Left cardiac atrium (tissue), 4 donors: Measurements from ENCODE around the gene OGDH. TPM values are rescaled to one million over a fixed set of nuclear protein-coding genes. Genes with fewer than 3 reads are reported as not detected.

Source experiments
- ATAC-seq, 2 donors: fragments of 200-7000 bp; cut with Tn5 transposase; one replicate each; pipeline ENCODE4 v1.9.1; 2020; ENCODE audit warnings: mild to moderate bottlenecking in 2 of 2, moderate library complexity in 2 of 2
- DNase-seq: peaks from one replicate; pipeline ENCODE4 v3.0.0-alpha.2; 2020
- intact Hi-C, 2 donors: fragments of 100-400 bp; cut with DNase I; formaldehyde crosslinking; loops; one replicate each; pipeline versions ENCODE4 v1.14.1 to v1.15.1; 2022 to 2023
- total RNA-seq, 2 donors: library from RNA; stranded (reverse); fragmentation: NEBNext Ultra II Directional; extraction: Animal tissue kit (Norgen Biotek cat#: 25700); gene quantifications; one replicate each; pipeline ENCODE4 v1.2.1, GENCODE V29; 2021
- donor health status: DM: no; HTN: yes; CAD: no.
- donor health status: DM: no; HTN: yes; CAD: no; lungs with severe emphysema.
- donor health status: DM: yes; HTN: yes; CAD: no.
- donor health status: Dilated cardiomyopathy.

OGDH gene
- total RNA-seq, 2 donors from 2014 or later: 343 to 358 TPM

- no peak for ATAC-seq
- no peak for DNase-seq
- intact Hi-C loops: loop anchor here in 1 of 2 donors (5.0 to 10.0 kb wide), 2 partner anchors 43 to 156 kb away; no protein-coding TSS in a partner anchor
Observed at GRCh38 chr7:44608916-44609648, 2.7 kb downstream of the OGDH start.

- DNase-seq (no peak), ATAC-seq (no peak)
- intact Hi-C loops: loop anchor here in 1 of 2 donors (5.0 to 10.0 kb wide), 2 partner anchors 42 to 155 kb away; no protein-coding TSS in a partner anchor
Observed at GRCh38 chr7:44609829-44610228, 3.4 kb downstream of the OGDH start.

- peak; percentile 48 for DNase-seq
- peak; percentile 27 to 73 for ATAC-seq
- intact Hi-C loops: no loop called here
Observed at GRCh38 chr7:44615149-44615611, 8.8 kb downstream of the OGDH start.

- ATAC-seq (no peak), DNase-seq (no peak)
- intact Hi-C loops: no loop called here
Observed at GRCh38 chr7:44615793-44616192, 9.4 kb downstream of the OGDH start.

GRCh38 chr7:44616545-44616944 is 10.1 kb downstream of the OGDH start:
- DNase-seq (no peak), ATAC-seq (no peak)
- intact Hi-C loops: no loop called here

DNA sequence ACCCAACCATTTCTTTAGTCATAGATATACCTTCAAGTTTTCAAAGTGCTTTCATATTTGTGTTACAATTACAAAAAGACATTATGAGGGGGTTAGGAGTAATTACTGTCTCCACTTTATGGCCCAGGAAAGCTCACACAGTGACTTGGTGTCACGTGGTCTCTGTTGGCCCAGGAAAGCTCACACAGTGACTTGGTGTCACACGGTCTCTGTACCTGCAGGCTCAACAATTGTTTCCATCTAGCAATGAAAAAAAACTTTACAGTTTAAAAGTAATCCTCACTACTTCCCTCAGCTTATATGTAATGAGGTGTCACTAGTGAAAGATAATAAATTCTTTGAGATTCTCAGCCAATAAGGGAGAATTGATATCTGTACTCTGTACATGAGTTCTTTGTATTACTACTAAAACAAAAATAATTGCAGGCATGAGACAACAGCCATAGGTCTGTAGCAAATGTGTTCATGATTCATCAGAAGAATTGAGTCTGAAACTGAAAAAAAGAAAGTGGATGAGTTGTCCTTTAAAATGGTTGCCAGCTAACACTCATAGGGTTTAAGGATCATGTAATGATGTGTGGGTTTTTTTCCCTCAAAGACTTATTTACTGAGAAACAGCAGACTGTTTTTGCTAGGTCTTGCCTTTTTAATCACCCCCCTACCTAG is 10.9 kb downstream of the OGDH start:
- DNase-seq: no peak
- intact Hi-C loops: no loop called here
- no peak for ATAC-seq

GRCh38 chr7:44618045-44618444 is 11.6 kb downstream of the OGDH start:
- ATAC-seq (no peak), DNase-seq (no peak)
- intact Hi-C loops: no loop called here

GRCh38 chr7:44618753-44619152 is 12.3 kb downstream of the OGDH start:
- intact Hi-C loops: no loop called here
- no peak for DNase-seq
- no peak for ATAC-seq

DNA sequence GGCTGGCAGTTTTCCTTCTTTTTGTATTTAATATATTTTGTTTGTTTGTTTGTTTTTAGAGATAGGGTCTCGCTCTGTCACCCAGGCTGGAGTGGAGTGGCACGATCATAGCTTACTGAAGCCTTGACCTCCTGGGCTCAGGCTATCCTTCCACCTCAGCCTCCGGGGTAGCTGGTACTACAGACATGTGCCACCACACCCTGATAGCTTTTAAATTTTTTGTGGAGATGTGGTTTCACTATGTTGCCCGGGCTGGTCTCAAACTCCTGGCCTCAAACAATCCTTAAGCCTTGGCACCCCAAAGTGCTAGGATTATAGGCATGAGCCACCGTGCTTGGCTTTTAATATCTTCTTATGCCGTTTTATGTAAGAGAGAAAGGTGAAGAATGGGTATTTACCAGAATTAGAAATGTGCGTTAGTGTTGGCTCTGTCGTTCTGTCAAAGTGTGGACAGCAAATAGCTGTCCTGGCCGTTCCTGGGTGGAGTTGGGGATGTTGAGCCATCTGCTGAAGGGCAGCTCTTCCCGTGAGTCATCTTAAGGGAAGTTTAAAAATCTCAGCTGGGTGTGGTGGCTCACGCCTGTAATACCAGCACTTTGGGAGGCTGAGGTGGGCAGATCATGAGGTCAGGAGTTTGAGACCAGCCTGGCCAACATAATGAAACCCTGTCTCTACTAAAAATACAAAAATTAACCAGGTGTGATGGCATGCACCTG is 14.8 kb downstream of the OGDH start:
- ATAC-seq (peak in 1 of 2 donors; percentile 69), DNase-seq (no peak)
- intact Hi-C loops: no loop called here

GRCh38 chr7:44621750-44622103 is 15.3 kb downstream of the OGDH start:
- no peak for DNase-seq
- intact Hi-C loops: no loop called here
- ATAC-seq: no peak

DNA sequence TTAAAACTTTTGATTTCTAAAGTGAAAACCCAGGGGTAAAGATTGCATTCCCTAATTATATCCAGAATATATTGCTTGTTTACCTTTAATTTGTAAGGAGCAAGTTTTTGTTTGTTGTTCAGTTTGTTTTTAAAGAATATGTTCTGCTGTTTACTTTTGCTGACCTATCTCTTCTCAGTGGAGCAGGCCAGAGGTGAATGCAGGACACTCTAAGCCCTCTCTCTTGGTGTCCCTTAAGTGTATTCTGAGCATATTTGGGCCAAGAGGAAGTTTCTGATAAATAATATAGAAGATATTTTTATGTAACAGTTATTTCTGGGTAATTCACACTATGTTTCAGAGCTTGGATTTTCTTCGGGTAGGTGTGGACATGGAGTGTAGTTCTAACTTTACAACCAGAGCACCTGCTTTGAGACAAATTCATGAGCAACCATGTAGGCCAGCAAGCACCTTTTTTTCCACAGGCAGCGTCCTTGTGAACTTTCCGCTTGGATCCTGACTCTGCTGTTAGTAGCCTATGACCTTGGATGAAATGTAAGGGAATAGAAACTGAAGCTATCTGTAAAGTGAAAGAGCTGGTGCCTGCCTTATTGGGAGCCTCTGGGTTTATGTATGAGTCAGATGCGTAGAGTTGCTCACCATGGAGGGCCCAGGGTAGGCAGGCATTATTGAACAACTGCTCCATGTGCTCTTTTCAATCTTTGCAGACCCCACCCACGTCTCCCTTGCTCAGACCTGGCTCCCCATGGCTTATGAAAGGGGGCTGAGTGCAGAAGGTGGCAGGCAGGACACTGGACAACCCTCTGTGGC is 16.1 kb downstream of the OGDH start:
- intact Hi-C loops: no loop called here
- no peak for DNase-seq
- peak; percentile 28 to 69 for ATAC-seq

- ATAC-seq: no peak
Observed at GRCh38 chr7:44624318-44624717, 17.9 kb downstream of the OGDH start.

DNA sequence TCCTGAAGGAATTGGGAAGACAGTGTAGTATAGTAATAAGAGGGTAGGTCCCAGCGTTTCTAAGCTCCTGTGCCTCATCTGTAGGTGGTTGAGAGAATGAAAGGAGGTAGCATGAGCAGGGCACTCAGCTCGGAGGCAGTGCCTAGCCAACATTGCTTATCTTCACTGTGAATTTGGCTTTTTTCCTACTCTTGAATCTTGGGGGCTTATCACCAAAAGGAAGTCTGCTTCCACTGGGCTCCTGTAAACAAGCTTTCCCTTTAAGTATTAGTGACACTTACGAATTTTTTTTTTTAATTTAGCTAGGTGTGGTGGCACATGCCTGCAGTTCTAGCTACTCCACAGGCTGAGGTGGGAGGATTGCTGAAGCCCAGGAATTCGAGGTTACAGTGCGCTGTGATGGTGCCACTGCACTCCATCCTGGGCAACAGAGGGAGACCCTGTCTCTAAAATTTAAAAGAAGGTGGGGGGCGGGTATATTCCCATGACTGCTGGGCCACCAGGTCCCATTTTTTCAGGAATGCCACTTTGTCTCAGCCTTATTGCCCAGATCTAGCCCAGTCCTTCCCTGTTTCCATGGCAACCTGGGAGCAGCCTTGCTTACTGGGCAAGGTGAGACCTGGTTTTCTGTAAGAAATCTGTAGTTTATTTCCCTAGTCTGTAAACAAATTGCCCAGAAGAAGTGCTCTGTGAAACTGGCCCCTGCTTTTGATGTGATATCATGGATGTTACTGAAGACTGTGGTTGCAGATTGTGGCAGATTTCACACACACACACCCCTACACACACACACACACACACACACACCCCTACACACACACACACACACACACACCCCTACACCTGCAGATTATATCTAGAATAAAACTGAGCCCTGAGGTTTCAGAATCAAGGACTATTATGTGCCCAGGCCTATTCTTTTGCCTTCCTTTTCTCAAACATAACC is 19.4 kb downstream of the OGDH start:
- intact Hi-C loops: no loop called here
- ATAC-seq (no peak), DNase-seq (no peak)

More at GRCh38 chr7:44624318-44624717, 17.9 kb downstream of the OGDH start:
- intact Hi-C loops: no loop called here
- DNase-seq: no peak

DNA sequence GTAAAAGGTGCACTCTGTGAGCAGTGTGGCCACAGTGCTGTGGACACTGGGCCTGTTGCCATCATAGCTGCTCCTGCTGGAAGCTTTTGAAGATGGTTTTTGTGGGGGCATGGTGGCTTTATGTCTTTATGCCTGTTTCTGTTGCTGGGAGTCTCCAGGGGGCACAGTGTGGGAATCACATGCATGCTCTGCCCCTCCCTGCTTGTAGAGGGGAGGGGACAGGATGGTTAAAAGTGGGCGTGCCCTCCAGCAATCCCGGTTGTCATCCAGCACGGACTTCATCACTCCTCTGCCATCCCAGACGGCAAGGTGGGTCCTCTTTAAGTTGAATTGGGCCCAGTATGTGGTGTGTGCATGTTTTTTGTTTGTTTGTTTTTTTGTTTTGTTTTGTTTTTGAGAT is 20.2 kb downstream of the OGDH start:
- intact Hi-C loops: no loop called here
- ATAC-seq (no peak), DNase-seq (no peak)

DNA sequence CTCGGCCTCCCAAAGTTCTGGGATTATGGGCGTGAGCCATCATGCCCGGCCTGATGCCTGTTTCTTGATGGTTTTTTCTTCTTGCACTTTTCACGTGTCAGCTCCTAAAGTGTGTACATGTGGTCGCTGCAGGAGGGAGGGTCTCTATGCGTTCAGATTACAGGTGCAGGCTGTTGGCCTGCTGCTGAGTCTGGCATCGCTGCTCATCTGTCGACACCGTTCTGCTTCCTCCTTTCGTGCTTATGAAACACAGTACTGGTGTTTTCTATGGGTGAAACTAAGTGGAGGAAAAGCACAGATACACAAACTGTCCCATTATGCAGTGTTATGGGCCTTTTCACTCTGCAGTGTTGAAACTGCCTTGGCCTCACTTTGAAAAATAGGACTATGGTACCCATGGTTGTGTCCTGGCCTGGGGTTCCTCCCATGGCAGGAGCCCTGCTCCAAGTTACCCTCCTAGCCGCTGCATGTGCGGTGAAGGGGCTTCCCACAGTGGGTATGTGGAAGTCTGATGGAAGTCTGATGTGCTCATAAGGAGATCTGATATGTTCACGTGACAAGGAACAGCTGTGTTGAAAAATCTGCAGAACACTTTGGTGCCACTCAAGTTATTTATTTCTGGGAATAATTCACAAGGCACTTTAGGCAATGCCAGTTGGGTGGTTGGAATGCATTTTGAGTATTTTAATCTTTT is 23.5 kb downstream of the OGDH start:
- ATAC-seq (no peak), DNase-seq (no peak)
- intact Hi-C loops: no loop called here

- no peak for ATAC-seq
- intact Hi-C loops: no loop called here
Observed at GRCh38 chr7:44630792-44631457, 24.5 kb downstream of the OGDH start.

DNA sequence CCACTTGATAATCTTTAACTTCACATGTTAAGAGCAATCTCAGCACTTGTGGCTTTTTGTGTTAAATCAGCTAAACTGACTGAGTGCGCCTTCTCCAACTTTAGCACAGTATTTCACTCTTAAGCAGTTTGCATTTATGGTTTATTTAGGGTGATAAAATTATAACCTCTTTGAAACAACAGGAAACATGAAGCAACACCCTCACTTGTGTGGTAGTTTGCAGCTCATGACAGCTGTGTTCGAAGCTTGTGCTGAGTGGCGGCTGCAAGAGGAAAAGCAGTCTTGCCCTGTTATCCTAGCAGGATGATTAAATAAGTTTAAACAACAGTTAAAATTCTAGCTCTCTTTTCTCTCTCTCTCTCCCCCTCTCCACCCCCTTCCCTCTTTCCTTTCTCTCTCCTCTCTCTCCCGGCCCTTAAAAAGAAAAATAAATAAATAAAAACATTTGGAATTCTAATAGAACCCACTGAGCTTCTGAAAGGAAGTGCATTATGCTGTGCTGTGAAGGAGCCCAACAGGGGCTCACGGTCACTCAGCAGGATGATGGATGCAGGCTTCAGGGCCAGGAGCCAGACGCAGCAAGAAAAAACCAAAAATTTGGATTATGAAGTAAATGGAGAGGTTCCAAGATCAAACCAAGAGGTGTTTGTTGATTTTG is 25.2 kb downstream of the OGDH start:
- no peak for DNase-seq
- intact Hi-C loops: no loop called here
- peak in 1 of 2 donors; percentile 2 for ATAC-seq

More at GRCh38 chr7:44630792-44631457, 24.5 kb downstream of the OGDH start:
- no peak for DNase-seq
